Astrocyte (in vitro differentiated cells and primary cell): ENCODE measurements around the gene ANXA10. TPM values are rescaled to one million over a fixed set of nuclear protein-coding genes. Genes with fewer than 3 reads are reported as not detected.

ENCODE experiments used
- DNase-seq: peaks from one replicate; pipeline ENCODE4 v3.0.0-alpha.2; 2010; ENCODE audit warnings: low read depth
- FAIRE-seq: peaks from 2 replicates; lab custom pipeline; 2011; peaks lifted over from hg19 to GRCh38; lab: Jason Lieb, UNC
- H2AFZ ChIP-seq: 2 replicates; pipeline ENCODE4 v1.6.0; 2012; ENCODE audit warnings: low read depth, low read length, inconsistent platforms
- H3K27ac ChIP-seq: 2 replicates; pipeline ENCODE4 v1.5.1; 2011; ENCODE audit warnings: low read depth, low read length, inconsistent platforms
- H3K27me3 ChIP-seq: 2 replicates; pipeline ENCODE4 v1.6.0; 2011; ENCODE audit warnings: low read length, inconsistent platforms; ENCODE audit not compliant: insufficient read depth
- H3K36me3 ChIP-seq: 2 replicates; pipeline ENCODE4 v1.5.1; 2011; ENCODE audit warnings: low read length, inconsistent platforms; ENCODE audit not compliant: insufficient read depth
- H3K4me1 ChIP-seq: 2 replicates; pipeline ENCODE4 v1.5.1; 2011; ENCODE audit warnings: low read length, inconsistent platforms; ENCODE audit not compliant: insufficient read depth
- H3K4me2 ChIP-seq: 2 replicates; pipeline ENCODE4 v1.6.0; 2012; ENCODE audit warnings: low read length, inconsistent platforms
- H3K4me3 ChIP-seq: 2 replicates; pipeline ENCODE4 v1.5.1; 2011; ENCODE audit warnings: low read depth, mild to moderate bottlenecking, low read length, inconsistent platforms; ENCODE audit not compliant: insufficient read depth
- H3K79me2 ChIP-seq: 2 replicates; pipeline ENCODE4 v1.6.0; 2012; ENCODE audit warnings: mild to moderate bottlenecking, low read length, inconsistent platforms; ENCODE audit not compliant: insufficient read depth
- H3K9ac ChIP-seq: 2 replicates; pipeline ENCODE4 v1.6.0; 2012; ENCODE audit warnings: mild to moderate bottlenecking, low read length, inconsistent platforms
- H3K9me3 ChIP-seq: 2 replicates; pipeline ENCODE4 v1.5.1; 2012; ENCODE audit warnings: low read depth, mild to moderate bottlenecking, low read length, inconsistent platforms; ENCODE audit not compliant: insufficient read depth
- H4K20me1 ChIP-seq: 2 replicates; pipeline ENCODE4 v1.6.0; 2012; ENCODE audit warnings: low read length, inconsistent platforms; ENCODE audit not compliant: insufficient read depth
- H3K27ac Mint-ChIP-seq: one replicate; pipeline ENCODE4 v1.8.0; 2021; ENCODE audit warnings: mild to moderate bottlenecking, mixed read lengths; ENCODE audit not compliant: unreplicated experiment
- H3K27me3 Mint-ChIP-seq: one replicate; pipeline ENCODE4 v1.8.0; 2021; ENCODE audit warnings: low read depth, mixed read lengths; ENCODE audit not compliant: unreplicated experiment
- H3K36me3 Mint-ChIP-seq: one replicate; pipeline ENCODE4 v1.8.0; 2021; ENCODE audit warnings: low read depth, mixed read lengths; ENCODE audit not compliant: unreplicated experiment
- H3K4me1 Mint-ChIP-seq: one replicate; pipeline ENCODE4 v1.8.0; 2021; ENCODE audit warnings: low read depth, mixed read lengths; ENCODE audit not compliant: unreplicated experiment
- H3K4me3 Mint-ChIP-seq: one replicate; pipeline ENCODE4 v1.8.0; 2021; ENCODE audit warnings: mild to moderate bottlenecking, moderate library complexity, mixed read lengths; ENCODE audit not compliant: unreplicated experiment
- H3K9me3 Mint-ChIP-seq: one replicate; pipeline ENCODE4 v1.8.0; 2021; ENCODE audit warnings: mild to moderate bottlenecking, mixed read lengths; ENCODE audit not compliant: unreplicated experiment
- EZH2 ChIP-seq: IDR thresholded peaks from 2 replicates; pipeline ENCODE4 v1.6.1; 2012; ENCODE audit warnings: mild to moderate bottlenecking, low read length, inconsistent platforms; ENCODE audit not compliant: insufficient read depth
- total RNA-seq: library from RNA; stranded (reverse); gene quantifications from 2 replicates; pipeline ENCODE4 v1.2.1, GENCODE V29; 2021
- TF ChIP-seq, protein P1 (sequence below): IDR thresholded peaks from 2 replicates; pipeline ENCODE4 v1.5.1; 2011; ENCODE audit warnings: low read depth, mild to moderate bottlenecking, inconsistent platforms, low read length, moderate library complexity; ENCODE audit not compliant: insufficient read depth

The ANXA10 gene
- total RNA-seq, 1 donor from 2014 or later = not detected

GRCh38 chr4:168077726-168078239 lies 14.6 kb upstream of the ANXA10 start:
- no peaks in the 10 kb centered on the region for H3K27me3 ChIP-seq
- FAIRE-seq = no peak
- no peak for TF ChIP-seq EZH2

GRCh38 chr4:168082379-168082778 lies 10.0 kb upstream of the ANXA10 start:
- no peaks in the 10 kb centered on the region for H3K36me3 Mint-ChIP-seq
- H3K4me3 Mint-ChIP-seq = no peak overlapping the region
- Histone ChIP-seq H3K4me3 (no peak overlapping the region), H3K36me3 (no peaks in the 10 kb centered on the region), H3K4me1 (no peaks in the 10 kb centered on the region), H3K9me3 (peaks cover 2% of the 10 kb centered on the region), H2AFZ (no peak overlapping the region), H3K4me2 (no peak overlapping the region), H4K20me1 (no peaks in the 10 kb centered on the region), H3K9ac (no peak overlapping the region), H3K79me2 (no peaks in the 10 kb centered on the region), H3K27ac (no peak overlapping the region), H3K27me3 (no peaks in the 10 kb centered on the region)
- no peaks in the 10 kb centered on the region for H3K4me1 Mint-ChIP-seq
- TF ChIP-seq EZH2 = no peak
- TF ChIP-seq, protein P1, sequence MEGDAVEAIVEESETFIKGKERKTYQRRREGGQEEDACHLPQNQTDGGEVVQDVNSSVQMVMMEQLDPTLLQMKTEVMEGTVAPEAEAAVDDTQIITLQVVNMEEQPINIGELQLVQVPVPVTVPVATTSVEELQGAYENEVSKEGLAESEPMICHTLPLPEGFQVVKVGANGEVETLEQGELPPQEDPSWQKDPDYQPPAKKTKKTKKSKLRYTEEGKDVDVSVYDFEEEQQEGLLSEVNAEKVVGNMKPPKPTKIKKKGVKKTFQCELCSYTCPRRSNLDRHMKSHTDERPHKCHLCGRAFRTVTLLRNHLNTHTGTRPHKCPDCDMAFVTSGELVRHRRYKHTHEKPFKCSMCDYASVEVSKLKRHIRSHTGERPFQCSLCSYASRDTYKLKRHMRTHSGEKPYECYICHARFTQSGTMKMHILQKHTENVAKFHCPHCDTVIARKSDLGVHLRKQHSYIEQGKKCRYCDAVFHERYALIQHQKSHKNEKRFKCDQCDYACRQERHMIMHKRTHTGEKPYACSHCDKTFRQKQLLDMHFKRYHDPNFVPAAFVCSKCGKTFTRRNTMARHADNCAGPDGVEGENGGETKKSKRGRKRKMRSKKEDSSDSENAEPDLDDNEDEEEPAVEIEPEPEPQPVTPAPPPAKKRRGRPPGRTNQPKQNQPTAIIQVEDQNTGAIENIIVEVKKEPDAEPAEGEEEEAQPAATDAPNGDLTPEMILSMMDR = no peak
- DNase-seq (no peak), FAIRE-seq (no peak)
- no peak overlapping the region for H3K27ac Mint-ChIP-seq
- H3K27me3 Mint-ChIP-seq = no peaks in the 10 kb centered on the region
- H3K9me3 Mint-ChIP-seq = peaks cover 2% of the 10 kb centered on the region

More at GRCh38 chr4:168077726-168078239, 14.6 kb upstream of the ANXA10 start:
- H3K79me2 ChIP-seq = no peaks in the 10 kb centered on the region
- H3K4me2 ChIP-seq = no peak overlapping the region
- H3K4me3 Mint-ChIP-seq = no peak overlapping the region
- H4K20me1 ChIP-seq = no peaks in the 10 kb centered on the region
- no peaks in the 10 kb centered on the region for H3K27me3 Mint-ChIP-seq
- H3K27ac Mint-ChIP-seq = no peak overlapping the region
- H3K9ac ChIP-seq = no peak overlapping the region
- DNase-seq = no peak
- no peaks in the 10 kb centered on the region for H3K9me3 Mint-ChIP-seq
- H2AFZ ChIP-seq = no peak overlapping the region
- no peak overlapping the region for H3K4me3 ChIP-seq
- H3K36me3 ChIP-seq = no peaks in the 10 kb centered on the region
- H3K9me3 ChIP-seq = no peaks in the 10 kb centered on the region
- no peaks in the 10 kb centered on the region for H3K4me1 Mint-ChIP-seq
- H3K27ac ChIP-seq = no peak overlapping the region
- no peaks in the 10 kb centered on the region for H3K4me1 ChIP-seq
- H3K36me3 Mint-ChIP-seq = no peaks in the 10 kb centered on the region

DNA sequence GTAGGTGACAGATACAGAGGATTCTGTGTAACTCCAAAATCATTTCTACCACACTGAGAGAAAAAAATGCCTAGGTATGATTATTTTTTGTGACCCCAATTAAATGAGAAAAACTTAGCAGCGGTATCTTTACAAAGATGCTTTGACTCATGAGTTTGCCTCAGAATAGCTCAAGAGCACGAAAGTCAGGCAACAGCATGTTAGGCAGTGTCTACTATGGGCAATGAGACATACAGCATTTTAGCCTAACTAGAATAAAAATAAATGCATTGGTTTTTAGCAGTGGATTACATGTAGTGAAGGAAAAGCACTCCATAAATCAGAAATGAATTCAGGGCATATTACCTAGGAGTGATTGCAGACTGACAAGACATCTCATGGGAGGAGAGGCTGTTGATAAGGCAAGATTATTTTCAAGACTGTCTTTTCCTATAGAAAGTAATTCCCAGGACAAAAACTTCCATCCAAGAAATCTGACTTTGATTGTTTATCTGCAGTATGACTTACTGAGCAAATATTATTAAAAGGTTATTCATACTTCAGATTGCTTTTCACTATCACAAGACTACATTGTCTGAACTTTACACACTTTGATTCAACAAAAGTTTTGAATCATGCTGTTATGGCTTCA lies 3.6 kb downstream of the ANXA10 start:
- H3K36me3 Mint-ChIP-seq = no peaks in the 10 kb centered on the region
- Histone ChIP-seq H3K27me3 (no peaks in the 10 kb centered on the region), H3K9ac (peak overlapping the region; percentile 58), H3K4me2 (peak overlapping the region; percentile 52), H3K36me3 (no peaks in the 10 kb centered on the region), H3K9me3 (no peaks in the 10 kb centered on the region), H3K4me3 (no peak overlapping the region), H4K20me1 (no peaks in the 10 kb centered on the region), H2AFZ (no peak overlapping the region), H3K27ac (peak overlapping the region; percentile 83), H3K79me2 (no peaks in the 10 kb centered on the region), H3K4me1 (peaks cover 29% of the 10 kb centered on the region)
- H3K4me1 Mint-ChIP-seq = no peaks in the 10 kb centered on the region
- no peak overlapping the region for H3K4me3 Mint-ChIP-seq
- FAIRE-seq = no peak
- H3K27me3 Mint-ChIP-seq = no peaks in the 10 kb centered on the region
- TF ChIP-seq, protein P1 = no peak
- TF ChIP-seq EZH2 = no peak
- H3K27ac Mint-ChIP-seq = no peak overlapping the region
- no peaks in the 10 kb centered on the region for H3K9me3 Mint-ChIP-seq
- DNase-seq = peak; percentile 22
